Measurements from ENCODE around the gene CCL4. TPM values are rescaled to one million over a fixed set of nuclear protein-coding genes. Genes with fewer than 3 reads are reported as not detected.
"Not testable (repeated sequence)": the region's sequence is repeated elsewhere in the genome, so short reads cannot be mapped to it uniquely, and the experiment has no call there.

The CCL4 gene
- total RNA-seq, result 10 to 100 TPM in 4 of 6 donors, 1 to 10 TPM in 2; 5.7 to 24.0 (median 14.1) TPM

DNA sequence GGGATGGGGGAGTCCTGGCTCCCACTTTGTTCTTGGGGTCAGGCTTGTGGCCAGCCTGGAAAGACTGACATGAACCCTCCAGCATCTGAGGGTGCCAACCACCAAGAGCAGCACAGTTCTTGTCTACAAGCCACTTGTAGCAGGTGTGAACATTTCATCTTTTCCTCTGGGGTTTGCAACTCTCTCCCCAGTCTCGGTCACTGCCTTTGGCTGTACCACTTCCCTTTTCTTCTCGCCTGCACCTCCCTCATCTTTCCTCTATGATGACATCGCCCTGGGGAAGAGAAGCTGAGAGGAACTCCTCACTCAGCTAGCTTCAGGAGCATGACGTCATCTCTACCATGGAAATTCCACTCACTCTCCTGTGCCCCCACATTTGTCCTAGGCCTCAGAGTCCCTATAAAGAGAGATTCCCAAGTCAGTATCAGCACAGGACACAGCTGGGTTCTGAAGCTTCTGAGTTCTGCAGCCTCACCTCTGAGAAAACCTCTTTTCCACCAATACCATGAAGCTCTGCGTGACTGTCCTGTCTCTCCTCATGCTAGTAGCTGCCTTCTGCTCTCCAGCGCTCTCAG lies at the start of gene CCL4:
Gene CCL4 (plus strand): TSS at position 427 of the 575 bp plus-strand sequence. CDS start 79 bp downstream, at position 506.
- not testable (repeated sequence) for H3K27me3 ChIP-seq, H3K9me3 ChIP-seq, H3K36me3 ChIP-seq
- Histone ChIP-seq H3K27ac (peak within 1 kb of the TSS in 3 of 4 donors; percentile 18 to 56 (median 35)), H3K4me1 (peaks cover 2 to 10% (median 5%) of the 10 kb centered on the region in 4 donors), H3K4me3 (peak within 1 kb of the TSS in 2 of 4 donors; percentile 7 to 26)
- peak in 1 of 2 donors; percentile 44 for DNase-seq
- TF ChIP-seq POLR2AphosphoS5 (IDR thresholded peaks at IDR 0.05), result peak in 1 of 2 donors; percentile 26
- TF ChIP-seq POLR2A (IDR thresholded peaks at IDR 0.05), result peak in 1 of 4 donors; percentile 19
- 57 to 66% methylated on average over 6 of the region's 6 CpGs for WGBS, 2 donors
- peak; percentile 44 to 87 for ATAC-seq (ENCODE audit: low FRiP score in 2 of 2)

DNA sequence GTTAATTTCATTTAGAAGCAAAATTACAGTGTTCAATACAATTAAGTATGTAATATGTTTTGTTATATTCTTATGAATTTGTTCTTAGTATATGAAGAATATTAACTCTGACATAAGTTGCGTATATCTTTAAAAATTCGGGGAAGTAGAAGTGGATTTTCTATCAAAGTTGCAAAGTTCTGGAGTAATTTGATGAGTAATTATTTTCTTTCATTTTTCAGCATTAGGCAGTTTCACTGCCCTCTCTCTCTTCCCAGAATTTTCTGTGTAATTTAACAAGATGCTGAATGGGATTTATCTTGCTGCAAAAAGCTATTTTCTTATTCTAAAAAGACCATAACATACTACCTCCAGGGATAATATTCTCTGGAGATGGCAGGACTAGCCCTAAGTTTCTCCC lies 48.5 kb upstream of the CCL4 start:
- no peak for TF ChIP-seq POLR2A (IDR thresholded peaks at IDR 0.05)
- TF ChIP-seq, protein P1, sequence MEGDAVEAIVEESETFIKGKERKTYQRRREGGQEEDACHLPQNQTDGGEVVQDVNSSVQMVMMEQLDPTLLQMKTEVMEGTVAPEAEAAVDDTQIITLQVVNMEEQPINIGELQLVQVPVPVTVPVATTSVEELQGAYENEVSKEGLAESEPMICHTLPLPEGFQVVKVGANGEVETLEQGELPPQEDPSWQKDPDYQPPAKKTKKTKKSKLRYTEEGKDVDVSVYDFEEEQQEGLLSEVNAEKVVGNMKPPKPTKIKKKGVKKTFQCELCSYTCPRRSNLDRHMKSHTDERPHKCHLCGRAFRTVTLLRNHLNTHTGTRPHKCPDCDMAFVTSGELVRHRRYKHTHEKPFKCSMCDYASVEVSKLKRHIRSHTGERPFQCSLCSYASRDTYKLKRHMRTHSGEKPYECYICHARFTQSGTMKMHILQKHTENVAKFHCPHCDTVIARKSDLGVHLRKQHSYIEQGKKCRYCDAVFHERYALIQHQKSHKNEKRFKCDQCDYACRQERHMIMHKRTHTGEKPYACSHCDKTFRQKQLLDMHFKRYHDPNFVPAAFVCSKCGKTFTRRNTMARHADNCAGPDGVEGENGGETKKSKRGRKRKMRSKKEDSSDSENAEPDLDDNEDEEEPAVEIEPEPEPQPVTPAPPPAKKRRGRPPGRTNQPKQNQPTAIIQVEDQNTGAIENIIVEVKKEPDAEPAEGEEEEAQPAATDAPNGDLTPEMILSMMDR (IDR thresholded peaks at IDR 0.05), result no peak
- no peak for TF ChIP-seq EP300 (IDR thresholded peaks at IDR 0.05)
- no peak for TF ChIP-seq POLR2AphosphoS5 (IDR thresholded peaks at IDR 0.05)
- ATAC-seq (ENCODE audit: low FRiP score in 2 of 2), result no peak
- Histone ChIP-seq H3K4me3 (no peak overlapping the region), H3K9me3 (peaks cover 0 to 9% (median 0%) of the 10 kb centered on the region in 4 donors), H3K27ac (no peak overlapping the region), H3K27me3 (no peaks in the 10 kb centered on the region), H3K36me3 (no peaks in the 10 kb centered on the region), H3K4me1 (no peaks in the 10 kb centered on the region)
- DNase-seq, result no peak
- 75 to 86% methylated on average over 2 of the region's 2 CpGs for WGBS, 2 donors

DNA sequence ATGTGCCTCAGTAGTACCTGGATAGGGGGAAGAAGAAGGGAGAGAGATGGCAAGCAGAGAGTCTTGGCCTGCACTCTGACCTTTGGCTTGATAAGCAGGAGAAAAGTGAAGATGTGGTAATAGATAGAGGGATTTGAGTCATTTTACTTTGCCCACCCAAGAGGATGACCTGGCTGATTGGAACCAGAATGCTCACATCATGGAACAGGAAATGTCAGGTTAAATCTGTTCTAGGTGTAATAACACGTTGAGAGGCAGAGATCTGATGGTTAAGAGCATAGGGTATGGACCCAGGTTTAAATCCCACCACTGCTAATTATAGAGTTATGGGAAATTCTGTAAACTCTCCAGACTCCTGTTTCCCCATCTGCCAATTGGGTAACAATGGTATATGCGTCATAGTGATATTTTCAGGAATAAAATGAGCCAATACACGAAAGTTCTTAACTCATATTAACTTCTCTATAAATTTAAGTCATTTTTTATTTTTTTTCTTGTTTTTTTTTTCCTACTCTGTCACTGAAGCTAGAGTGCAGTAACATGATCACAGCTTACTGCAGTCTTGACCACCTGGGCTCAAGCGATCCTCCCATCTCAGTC lies 47.6 kb upstream of the CCL4 start:
- H3K4me3 ChIP-seq, result no peak overlapping the region
- DNase-seq, result no peak
- no peaks in the 10 kb centered on the region for H3K36me3 ChIP-seq
- H3K27ac ChIP-seq, result peak overlapping the region in 1 of 4 donors; percentile 32
- H3K9me3 ChIP-seq, result peaks cover 0 to 9% (median 0%) of the 10 kb centered on the region in 4 donors
- 79 to 86% methylated on average over 4 of the region's 4 CpGs for WGBS, 2 donors
- ATAC-seq (ENCODE audit: low FRiP score in 2 of 2), result no peak
- H3K27me3 ChIP-seq, result no peaks in the 10 kb centered on the region
- TF ChIP-seq POLR2A (IDR thresholded peaks at IDR 0.05) (no peak), POLR2AphosphoS5 (IDR thresholded peaks at IDR 0.05) (no peak), EP300 (IDR thresholded peaks at IDR 0.05) (no peak)
- TF ChIP-seq, protein P1 (IDR thresholded peaks at IDR 0.05), result no peak
- no peaks in the 10 kb centered on the region for H3K4me1 ChIP-seq

DNA sequence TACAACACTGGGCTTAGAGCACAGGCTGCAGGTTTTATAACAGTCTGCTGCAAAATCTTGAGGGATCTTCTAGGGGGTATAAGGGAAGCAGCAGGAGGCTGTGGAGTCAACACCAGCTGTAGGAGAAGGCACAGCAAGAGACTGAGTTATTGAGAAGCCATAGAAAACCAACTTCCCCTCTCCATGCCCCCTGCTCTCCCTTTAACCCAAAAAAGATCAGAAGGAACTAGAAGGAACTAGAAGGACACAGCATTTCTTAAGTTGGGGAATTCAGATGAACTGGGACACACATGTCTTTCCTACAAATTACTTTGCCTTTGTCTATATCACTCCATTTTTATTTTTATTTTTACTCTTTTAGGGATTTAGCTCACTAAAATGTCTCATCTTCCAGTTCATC lies 45.7 kb upstream of the CCL4 start:
- peak in 1 of 2 donors; percentile 35 for ATAC-seq (ENCODE audit: low FRiP score in 2 of 2)
- Histone ChIP-seq H3K4me3 (no peak overlapping the region), H3K27ac (peak overlapping the region in 2 of 4 donors; percentile 25 to 43), H3K27me3 (no peaks in the 10 kb centered on the region), H3K36me3 (no peaks in the 10 kb centered on the region), H3K9me3 (no peaks in the 10 kb centered on the region), H3K4me1 (no peaks in the 10 kb centered on the region)
- TF ChIP-seq, protein P1 (IDR thresholded peaks at IDR 0.05), result no peak
- TF ChIP-seq POLR2A (IDR thresholded peaks at IDR 0.05) (no peak), EP300 (IDR thresholded peaks at IDR 0.05) (no peak), POLR2AphosphoS5 (IDR thresholded peaks at IDR 0.05) (no peak)
- no peak for DNase-seq

DNA sequence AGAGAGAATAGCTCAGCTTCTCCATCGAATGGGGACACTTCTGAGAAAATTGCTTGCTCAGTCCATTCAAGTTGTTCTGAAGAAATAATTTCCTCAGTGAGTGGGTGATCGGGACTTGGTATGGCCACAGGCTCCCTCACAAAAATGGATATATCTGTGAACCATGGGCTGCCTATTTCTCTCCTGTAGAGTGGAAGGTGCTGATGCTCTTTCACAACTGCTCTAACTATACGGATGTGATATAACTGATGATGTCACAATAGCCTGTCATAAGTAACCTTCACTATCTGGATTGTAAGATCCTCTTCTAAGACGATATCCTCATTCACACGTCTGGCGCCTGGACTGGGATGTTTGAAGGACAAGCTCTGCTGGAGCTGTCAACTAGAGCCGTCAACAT lies 44.2 kb upstream of the CCL4 start:
- WGBS, 2 donors, result 74 to 80% methylated on average over 7 of the region's 7 CpGs
- TF ChIP-seq, protein P1 (IDR thresholded peaks at IDR 0.05), result no peak
- TF ChIP-seq EP300 (IDR thresholded peaks at IDR 0.05) (no peak), POLR2A (IDR thresholded peaks at IDR 0.05) (no peak), POLR2AphosphoS5 (IDR thresholded peaks at IDR 0.05) (no peak)
- H3K36me3 ChIP-seq, result no peaks in the 10 kb centered on the region
- H3K9me3 ChIP-seq, result no peaks in the 10 kb centered on the region
- DNase-seq, result no peak
- H3K4me3 ChIP-seq, result no peak overlapping the region
- no peak overlapping the region for H3K27ac ChIP-seq
- no peak for ATAC-seq (ENCODE audit: low FRiP score in 2 of 2)
- no peaks in the 10 kb centered on the region for H3K27me3 ChIP-seq
- H3K4me1 ChIP-seq, result no peaks in the 10 kb centered on the region
